T-helper 9 cell (primary cell): ENCODE measurements around the gene FBLN1.
A peak's percentile ranks its signal among the peaks of the same experiment; 100 is the strongest.
"Not testable (repeated sequence)": the region's sequence is repeated elsewhere in the genome, so short reads cannot be mapped to it uniquely, and the experiment has no call there.

Source experiments
- DNase-seq: peaks from one replicate; pipeline ENCODE4 v3.0.0-alpha.2; 2020

The FBLN1 gene

GRCh38 chr22:45586651-45587405 lies 84.1 kb downstream of the FBLN1 start:
- no peak for DNase-seq

- no peak for DNase-seq
Measured at GRCh38 chr22:45587638-45588505, 85.2 kb downstream of the FBLN1 start.

- DNase-seq, result no peak
Measured at GRCh38 chr22:45589556-45589955, 86.9 kb downstream of the FBLN1 start.

- DNase-seq, result no peak
Measured at GRCh38 chr22:45590262-45590661, 87.6 kb downstream of the FBLN1 start.

- not testable (repeated sequence) for DNase-seq
Measured at GRCh38 chr22:45591633-45592213, 89.0 kb downstream of the FBLN1 start.

GRCh38 chr22:45594123-45594941 lies 91.6 kb downstream of the FBLN1 start:
- no peak for DNase-seq

- no peak for DNase-seq
Measured at GRCh38 chr22:45597460-45598192, 94.9 kb downstream of the FBLN1 start.

GRCh38 chr22:45598596-45599217 lies 96.0 kb downstream of the FBLN1 start:
- DNase-seq, result no peak

- no peak for DNase-seq
Measured at GRCh38 chr22:45599836-45600577, 97.3 kb downstream of the FBLN1 start.

GRCh38 chr22:45600790-45601730 lies 98.4 kb downstream of the FBLN1 start:
- DNase-seq, result no peak

- no peak for DNase-seq
Measured at GRCh38 chr22:45602004-45602733, 99.5 kb downstream of the FBLN1 start.

- DNase-seq, result no peak
Measured at GRCh38 chr22:45602824-45603595, 100.3 kb downstream of the FBLN1 start.

- DNase-seq, result no peak
Measured at GRCh38 chr22:45603619-45604018, 100.9 kb downstream of the FBLN1 start.

GRCh38 chr22:45608045-45608444 lies 105.4 kb downstream of the FBLN1 start:
- not testable (repeated sequence) for DNase-seq

- no peak for DNase-seq
Measured at GRCh38 chr22:45608763-45609180, 106.1 kb downstream of the FBLN1 start.

GRCh38 chr22:45612451-45612901 lies 109.8 kb downstream of the FBLN1 start:
- DNase-seq, result peak; percentile 11

GRCh38 chr22:45612940-45613339 lies 110.3 kb downstream of the FBLN1 start:
- DNase-seq, result no peak

GRCh38 chr22:45615364-45615763 lies 112.7 kb downstream of the FBLN1 start:
- DNase-seq, result no peak
